CD4-positive, alpha-beta memory T cell (primary cell): ENCODE measurements around the gene ANKRD6. TPM values are rescaled to one million over a fixed set of nuclear protein-coding genes. Genes with fewer than 3 reads are reported as not detected.

ENCODE experiments used
- CTCF ChIA-PET: fragments of 350-600 bp; sonication (Branson Sonifier 250); formaldehyde crosslinking; loops from one replicate; lab custom pipeline; 2021; ENCODE audit warnings: inconsistent platforms; ENCODE audit not compliant: partially characterized antibody; lab: Charles Lee
- POLR2A ChIA-PET: fragments of 350-600 bp; sonication (Branson Sonifier 250); formaldehyde crosslinking; loops from one replicate; lab custom pipeline; 2021; ENCODE audit not compliant: partially characterized antibody; lab: Charles Lee
- DNase-seq, 5 donors: peaks; one replicate each; pipeline versions ENCODE4 v3.0.0 to v3.0.0-alpha.2; 2020 to 2022; ENCODE audit warnings: mixed read lengths in 1 of 5
- H3K27ac ChIP-seq: one replicate; pipeline ENCODE4 v1.7.0; 2013; ENCODE audit warnings: low read depth, low read length
- H3K27me3 ChIP-seq: 2 replicates; pipeline ENCODE4 v1.7.0; 2013; ENCODE audit warnings: mild to moderate bottlenecking, low read length, moderate library complexity; ENCODE audit not compliant: insufficient read depth
- H3K36me3 ChIP-seq: 2 replicates; pipeline ENCODE4 v1.7.0; 2013; ENCODE audit warnings: mild to moderate bottlenecking, low read length, moderate library complexity; ENCODE audit not compliant: insufficient read depth
- H3K4me1 ChIP-seq: 2 replicates; pipeline ENCODE4 v1.7.0; 2013; ENCODE audit warnings: mild to moderate bottlenecking, low read length, moderate library complexity; ENCODE audit not compliant: insufficient read depth
- H3K4me3 ChIP-seq, 2 donors: one replicate each; pipeline ENCODE4 v1.7.0; 2013; ENCODE audit warnings: low read length in 2 of 2, mild to moderate bottlenecking in 1 of 2
- H3K9me3 ChIP-seq, 2 donors: one replicate each; pipeline ENCODE4 v1.7.0; 2013; ENCODE audit warnings: low read length in 2 of 2, control low read depth in 1 of 2; ENCODE audit not compliant: control insufficient read depth in 1 of 2
- H3K27ac Mint-ChIP-seq, 7 donors: one replicate each; pipeline ENCODE4 v1.8.0; 2020 to 2021; ENCODE audit warnings: mixed read lengths in 7 of 7, mild to moderate bottlenecking in 6 of 7, inconsistent platforms in 3 of 7, moderate library complexity in 3 of 7
- H3K27me3 Mint-ChIP-seq, 2 donors: one replicate each; pipeline ENCODE4 v1.8.0; 2020 to 2021; ENCODE audit warnings: mixed read lengths in 2 of 2
- H3K36me3 Mint-ChIP-seq, 2 donors: one replicate each; pipeline ENCODE4 v1.8.0; 2020 to 2021; ENCODE audit warnings: mixed read lengths in 2 of 2, inconsistent platforms in 1 of 2, mild to moderate bottlenecking in 1 of 2
- H3K4me1 Mint-ChIP-seq, 4 donors: one replicate each; pipeline ENCODE4 v1.8.0; 2020 to 2021; ENCODE audit warnings: mixed read lengths in 4 of 4, mild to moderate bottlenecking in 1 of 4
- H3K4me3 Mint-ChIP-seq, 8 donors: one replicate each; pipeline ENCODE4 v1.8.0; 2020 to 2021; ENCODE audit warnings: mixed read lengths in 8 of 8, mild to moderate bottlenecking in 7 of 8, moderate library complexity in 6 of 8, inconsistent platforms in 3 of 8
- H3K9me3 Mint-ChIP-seq, 8 donors: one replicate each; pipeline ENCODE4 v1.8.0; 2020 to 2021; ENCODE audit warnings: mixed read lengths in 8 of 8, mild to moderate bottlenecking in 5 of 8, inconsistent platforms in 3 of 8, moderate library complexity in 1 of 8
- intact Hi-C: fragments of 100-400 bp; cut with micrococcal nuclease; formaldehyde crosslinking; loops from one replicate; pipeline ENCODE4 v1.15.1; 2023
- polyA plus RNA-seq, 2 donors: library from polyadenylated mRNA; unstranded; fragments of 300-500 nt; fragmentation: Illumina TruSeq; gene quantifications; one replicate each; pipeline ENCODE4 v1.2.3, GENCODE V29; 2021
- total RNA-seq, 2 experiments: library from RNA; stranded (reverse); gene quantifications; one replicate each; pipeline ENCODE4 v1.2.3, GENCODE V29; 2021

The ANKRD6 gene
- total and polyA plus RNA-seq, 4 experiments from 2014 or later, result 2.8 to 5.8 (median 4.3) TPM

GRCh38 chr6:89650579-89650978 is 217.6 kb downstream of the ANKRD6 start:
- Histone ChIP-seq H3K27ac (no peak overlapping the region), H3K9me3 (no peaks in the 10 kb centered on the region), H3K4me3 (no peak overlapping the region), H3K4me1 (no peaks in the 10 kb centered on the region), H3K36me3 (peaks cover 74% of the 10 kb centered on the region), H3K27me3 (no peaks in the 10 kb centered on the region)
- Mint-ChIP-seq H3K9me3 (no peaks in the 10 kb centered on the region), H3K36me3 (peaks cover 45 to 74% of the 10 kb centered on the region in 2 donors), H3K4me1 (no peaks in the 10 kb centered on the region), H3K27me3 (no peaks in the 10 kb centered on the region), H3K27ac (no peak overlapping the region), H3K4me3 (no peak overlapping the region)
- POLR2A ChIA-PET, result interaction anchor here (1.5 kb wide), 1 partner anchor 12 kb away, joined by 3 read pairs; the partner anchor contains the start of gene LYRM2
- DNase-seq, result no peak
- intact Hi-C loops, result no loop called here
- CTCF ChIA-PET, result no interaction called here

- H3K36me3 ChIP-seq, result peaks cover 74% of the 10 kb centered on the region
- H3K27ac ChIP-seq, result no peak overlapping the region
- H3K4me1 ChIP-seq, result no peaks in the 10 kb centered on the region
- H3K4me3 Mint-ChIP-seq, result no peak overlapping the region
- H3K36me3 Mint-ChIP-seq, result peaks cover 50 to 76% of the 10 kb centered on the region in 2 donors
- no peaks in the 10 kb centered on the region for H3K27me3 ChIP-seq
- intact Hi-C loops, result no loop called here
- CTCF ChIA-PET, result interaction anchor here (0.8 kb wide), 1 partner anchor 12 kb away, joined by 3 read pairs; no protein-coding TSS in a partner anchor
- no peak overlapping the region for H3K4me3 ChIP-seq
- H3K27ac Mint-ChIP-seq, result peak overlapping the region in 1 of 7 donors; percentile 51
- H3K9me3 ChIP-seq, result no peaks in the 10 kb centered on the region
- H3K4me1 Mint-ChIP-seq, result no peaks in the 10 kb centered on the region
- H3K9me3 Mint-ChIP-seq, result no peaks in the 10 kb centered on the region
- H3K27me3 Mint-ChIP-seq, result no peaks in the 10 kb centered on the region
- DNase-seq, result no peak
- POLR2A ChIA-PET, result no interaction called here
Measured at GRCh38 chr6:89655122-89655521, 222.2 kb downstream of the ANKRD6 start.

- H3K4me1 Mint-ChIP-seq, result no peaks in the 10 kb centered on the region
- CTCF ChIA-PET, result interaction anchor here (1.0 kb wide), 1 partner anchor 286 kb away, joined by 3 read pairs; no protein-coding TSS in a partner anchor
- no peak for DNase-seq
- peaks cover 76% of the 10 kb centered on the region for H3K36me3 ChIP-seq
- H3K4me3 Mint-ChIP-seq, result no peak overlapping the region
- H3K27ac Mint-ChIP-seq, result peak overlapping the region in 1 of 7 donors; percentile 38
- POLR2A ChIA-PET, result no interaction called here
- H3K4me3 ChIP-seq, result no peak overlapping the region
- H3K27ac ChIP-seq, result no peak overlapping the region
- H3K9me3 ChIP-seq, result no peaks in the 10 kb centered on the region
- no peaks in the 10 kb centered on the region for H3K27me3 Mint-ChIP-seq
- H3K27me3 ChIP-seq, result no peaks in the 10 kb centered on the region
- intact Hi-C loops, result no loop called here
- H3K36me3 Mint-ChIP-seq, result peaks cover 48 to 72% of the 10 kb centered on the region in 2 donors
- no peaks in the 10 kb centered on the region for H3K4me1 ChIP-seq
- H3K9me3 Mint-ChIP-seq, result peaks cover 0 to 2% (median 0%) of the 10 kb centered on the region in 8 donors
Measured at GRCh38 chr6:89657445-89658158, 224.7 kb downstream of the ANKRD6 start.

GRCh38 chr6:89660981-89661380 is 228.0 kb downstream of the ANKRD6 start:
- intact Hi-C loops, result no loop called here
- H3K9me3 ChIP-seq, result no peaks in the 10 kb centered on the region
- H3K27ac Mint-ChIP-seq, result peak overlapping the region in 1 of 7 donors; percentile 48
- peaks cover 61% of the 10 kb centered on the region for H3K36me3 ChIP-seq
- H3K4me1 Mint-ChIP-seq, result no peaks in the 10 kb centered on the region
- H3K4me3 ChIP-seq, result no peak overlapping the region
- peaks cover 0 to 2% (median 0%) of the 10 kb centered on the region in 8 donors for H3K9me3 Mint-ChIP-seq
- no peak for DNase-seq
- no peak overlapping the region for H3K4me3 Mint-ChIP-seq
- H3K27ac ChIP-seq, result no peak overlapping the region
- peaks cover 58 to 74% of the 10 kb centered on the region in 2 donors for H3K36me3 Mint-ChIP-seq
- H3K27me3 ChIP-seq, result no peaks in the 10 kb centered on the region
- POLR2A ChIA-PET, result no interaction called here
- CTCF ChIA-PET, result no interaction called here
- H3K27me3 Mint-ChIP-seq, result no peaks in the 10 kb centered on the region
- H3K4me1 ChIP-seq, result no peaks in the 10 kb centered on the region

- ChIA-PET POLR2A (no interaction called here), CTCF (interaction anchor here (1.2 kb wide), 1 partner anchor 229 kb away, joined by 4 read pairs; no protein-coding TSS in a partner anchor)
- no peaks in the 10 kb centered on the region for H3K4me1 Mint-ChIP-seq
- DNase-seq, result no peak
- peaks cover 57% of the 10 kb centered on the region for H3K36me3 ChIP-seq
- no peaks in the 10 kb centered on the region for H3K4me1 ChIP-seq
- H3K4me3 Mint-ChIP-seq, result peak overlapping the region in 1 of 8 donors; percentile 52
- peaks cover 57 to 72% of the 10 kb centered on the region in 2 donors for H3K36me3 Mint-ChIP-seq
- peaks cover 0 to 2% (median 0%) of the 10 kb centered on the region in 8 donors for H3K9me3 Mint-ChIP-seq
- no peaks in the 10 kb centered on the region for H3K9me3 ChIP-seq
- peak overlapping the region in 1 of 7 donors; percentile 75 for H3K27ac Mint-ChIP-seq
- H3K27ac ChIP-seq, result no peak overlapping the region
- no peak overlapping the region for H3K4me3 ChIP-seq
- H3K27me3 ChIP-seq, result no peaks in the 10 kb centered on the region
- H3K27me3 Mint-ChIP-seq, result no peaks in the 10 kb centered on the region
- intact Hi-C loops, result no loop called here
Measured at GRCh38 chr6:89661559-89661958, 228.6 kb downstream of the ANKRD6 start.

GRCh38 chr6:89662659-89663223 is 229.8 kb downstream of the ANKRD6 start:
- intact Hi-C loops, result no loop called here
- peaks cover 0 to 2% (median 0%) of the 10 kb centered on the region in 8 donors for H3K9me3 Mint-ChIP-seq
- no peak overlapping the region for H3K27ac ChIP-seq
- no peaks in the 10 kb centered on the region for H3K27me3 Mint-ChIP-seq
- CTCF ChIA-PET, result interaction anchor here (1.2 kb wide), 1 partner anchor 231 kb away, joined by 4 read pairs; no protein-coding TSS in a partner anchor
- DNase-seq, result no peak
- H3K9me3 ChIP-seq, result no peaks in the 10 kb centered on the region
- H3K4me1 ChIP-seq, result no peaks in the 10 kb centered on the region
- peak overlapping the region in 2 of 7 donors; percentile 8 to 12 for H3K27ac Mint-ChIP-seq
- H3K27me3 ChIP-seq, result no peaks in the 10 kb centered on the region
- no peak overlapping the region for H3K4me3 Mint-ChIP-seq
- no peaks in the 10 kb centered on the region for H3K4me1 Mint-ChIP-seq
- H3K36me3 ChIP-seq, result peaks cover 55% of the 10 kb centered on the region
- H3K36me3 Mint-ChIP-seq, result peaks cover 53 to 70% of the 10 kb centered on the region in 2 donors
- POLR2A ChIA-PET, result no interaction called here
- no peak overlapping the region for H3K4me3 ChIP-seq

GRCh38 chr6:89667872-89668556 is 235.1 kb downstream of the ANKRD6 start:
- no peak for DNase-seq
- Histone ChIP-seq H3K27me3 (no peaks in the 10 kb centered on the region), H3K4me3 (no peak overlapping the region), H3K9me3 (no peaks in the 10 kb centered on the region), H3K36me3 (peaks cover 50% of the 10 kb centered on the region), H3K4me1 (no peaks in the 10 kb centered on the region), H3K27ac (no peak overlapping the region)
- H3K36me3 Mint-ChIP-seq, result peaks cover 51 to 79% of the 10 kb centered on the region in 2 donors
- intact Hi-C loops, result no loop called here
- ChIA-PET POLR2A (no interaction called here), CTCF (no interaction called here)
- H3K4me3 Mint-ChIP-seq, result no peak overlapping the region
- no peaks in the 10 kb centered on the region for H3K9me3 Mint-ChIP-seq
- no peaks in the 10 kb centered on the region for H3K4me1 Mint-ChIP-seq
- no peaks in the 10 kb centered on the region for H3K27me3 Mint-ChIP-seq
- H3K27ac Mint-ChIP-seq, result peak overlapping the region in 6 of 7 donors; percentile 4 to 70 (median 30)
